NCI-H524 (cell line): ENCODE results near the gene OTUD6A.
"Not testable (repeated sequence)": the region's sequence is repeated elsewhere in the genome, so short reads cannot be mapped to it uniquely, and the experiment has no call there.

ENCODE experiments used
- DNase-seq, 2 experiments: peaks; one replicate each; lab custom pipeline; 2025; lab: John Stamatoyannopoulos, UW

OTUD6A gene

GRCh38 chrX:70049406-70049805 is 12.9 kb upstream of the OTUD6A start:
- no peak for DNase-seq

- DNase-seq: no peak
Observed at GRCh38 chrX:70049925-70050324, 12.3 kb upstream of the OTUD6A start, which contains the start of gene AWAT2. Gene AWAT2, minus strand, starts transcription at chrX:70049938. Its CDS starts 6 bp downstream, at chrX:70049932.

GRCh38 chrX:70052895-70053615 is 9.2 kb upstream of the OTUD6A start:
- no peak for DNase-seq

- no peak for DNase-seq
Observed at GRCh38 chrX:70054391-70054790, 7.9 kb upstream of the OTUD6A start.

GRCh38 chrX:70062961-70063550 is 799 bp downstream of the OTUD6A start:
- no peak for DNase-seq

- no peak for DNase-seq
Observed at GRCh38 chrX:70066646-70067045, 4.4 kb downstream of the OTUD6A start.

- no peak for DNase-seq
Observed at GRCh38 chrX:70079297-70079696, 17.0 kb downstream of the OTUD6A start.

GRCh38 chrX:70079870-70080269 is 17.6 kb downstream of the OTUD6A start:
- no peak for DNase-seq

- DNase-seq: no peak
Observed at GRCh38 chrX:70082723-70083122, 20.5 kb downstream of the OTUD6A start.

GRCh38 chrX:70084592-70085240 is 22.5 kb downstream of the OTUD6A start:
- no peak for DNase-seq

- DNase-seq: peak; percentile 35 to 81
Observed at GRCh38 chrX:70087857-70088630, 25.8 kb downstream of the OTUD6A start.

- DNase-seq: no peak
Observed at GRCh38 chrX:70088751-70089150, 26.5 kb downstream of the OTUD6A start.

- DNase-seq: no peak
Observed at GRCh38 chrX:70089604-70090297, 27.5 kb downstream of the OTUD6A start.

- DNase-seq: no peak
Observed at GRCh38 chrX:70092247-70092646, 30.0 kb downstream of the OTUD6A start.

GRCh38 chrX:70096052-70096451 is 33.8 kb downstream of the OTUD6A start:
- peak; percentile 29 to 64 for DNase-seq

- DNase-seq: no peak
Observed at GRCh38 chrX:70105229-70105628, 43.0 kb downstream of the OTUD6A start.

- not testable (repeated sequence) for DNase-seq
Observed at GRCh38 chrX:70111436-70112026, 49.3 kb downstream of the OTUD6A start.
